ENCODE data around the gene UAP1. TPM values are rescaled to one million over a fixed set of nuclear protein-coding genes. Genes with fewer than 3 reads are reported as not detected.

The UAP1 gene
- total and polyA plus RNA-seq, 2 donors (not counting 1 experiment from before 2014, with no cell fraction given), result 5.3 to 16.4 TPM

DNA sequence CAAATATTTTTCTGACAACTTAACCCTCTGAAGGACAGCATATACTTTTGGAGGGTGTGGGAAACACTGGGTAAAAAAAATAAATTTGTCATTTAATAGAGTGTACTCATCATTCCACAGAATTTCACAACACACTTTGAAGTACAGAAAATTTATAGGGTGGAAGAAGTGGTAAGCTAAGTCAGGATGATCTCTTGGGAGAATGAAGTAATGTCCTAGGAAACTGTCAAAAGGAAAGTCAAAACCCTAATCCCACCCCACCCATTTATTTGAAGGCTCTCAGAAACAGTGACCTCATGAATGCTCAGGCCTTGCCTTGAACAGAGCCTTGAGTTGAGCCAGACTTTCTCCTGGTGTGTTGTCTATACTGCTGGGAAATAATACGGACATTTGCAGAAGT is 7.3 kb upstream of the UAP1 start:
- CTCF ChIA-PET, result no interaction called here

DNA sequence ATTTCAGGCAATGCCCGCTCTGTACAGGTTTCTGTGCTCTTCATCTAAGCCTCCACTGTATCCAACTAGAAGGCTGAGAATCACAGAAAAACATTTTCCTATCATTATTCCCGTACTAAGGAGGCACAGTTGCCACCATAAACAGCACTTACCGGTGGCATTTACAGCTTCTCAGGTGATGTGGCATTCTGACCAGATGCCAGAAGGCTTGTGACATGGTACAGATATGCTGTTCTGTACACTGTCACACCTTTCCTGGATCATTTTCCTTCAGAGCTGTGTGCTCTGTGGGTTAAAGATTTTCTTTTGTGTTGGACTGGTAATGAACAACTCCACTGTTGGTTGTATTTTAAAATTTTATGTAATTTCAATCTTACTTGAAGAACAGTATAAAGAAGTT is 4.0 kb upstream of the UAP1 start:
- Histone ChIP-seq H2AFZ (ENCODE audit: insufficient read depth, low read depth, low read length, poor library complexity, severe bottlenecking) (no peak overlapping the region), H3K9ac (ENCODE audit: low read length) (no peak overlapping the region), H3K4me1 (ENCODE audit: control insufficient read depth in 2 of 2, insufficient read depth in 2 of 2, low read length in 2 of 2) (peaks cover 11 to 14% of the 10 kb centered on the region in 2 donors), H3K36me3 (replicated peaks in 1 of 2; ENCODE audit: control extremely low read depth in 1 of 2, control insufficient read depth in 1 of 2, extremely low read depth in 1 of 2, insufficient read depth in 2 of 2, low read length in 1 of 2) (no peaks in the 10 kb centered on the region), H3K27ac (ENCODE audit: low read length in 2 of 2) (no peak overlapping the region), H3K79me2 (ENCODE audit: control insufficient read depth, insufficient read depth, low read length) (no peaks in the 10 kb centered on the region), H3K4me2 (replicated peaks; ENCODE audit: low read depth, low read length, poor library complexity, severe bottlenecking) (no peak overlapping the region), H3K27me3 (replicated peaks in 1 of 4; ENCODE audit: control extremely low read depth in 1 of 4, control insufficient read depth in 3 of 4, insufficient read depth in 4 of 4, low read length in 3 of 4) (peaks cover 0 to 5% (median 0%) of the 10 kb centered on the region in 4 experiments), H4K20me1 (ENCODE audit: control insufficient read depth, insufficient read depth, low read length, poor library complexity, severe bottlenecking) (no peaks in the 10 kb centered on the region), H3K4me3 (ENCODE audit: control extremely low read depth in 1 of 5, extremely low read depth in 1 of 5, insufficient read depth in 1 of 5, low read depth in 2 of 5, low read length in 4 of 5) (no peak overlapping the region), H3K9me3 (ENCODE audit: control extremely low read depth in 1 of 3, control insufficient read depth in 2 of 3, insufficient read depth in 1 of 3, low read length in 2 of 3) (no peaks in the 10 kb centered on the region)
- WGBS (ENCODE audit: insufficient coverage), result 100% methylated on average over 1 of the region's 3 CpGs
- intact Hi-C loops (cut with micrococcal nuclease), result no loop called here
- Mint-ChIP-seq H3K27me3 (no peaks in the 10 kb centered on the region), H3K4me3 (no peak overlapping the region), H3K9me3 (ENCODE audit: insufficient read depth) (no peaks in the 10 kb centered on the region), H3K4me1 (peaks cover 18% of the 10 kb centered on the region), H3K27ac (no peak overlapping the region)
- ChIA-PET POLR2A (no interaction called here), CTCF (no interaction called here)
- TF ChIP-seq EZH2 (IDR thresholded peaks at IDR 0.05; ENCODE audit: borderline replicate concordance, insufficient read depth, low read depth, low read length, poor library complexity, severe bottlenecking) (no peak), CTCF (IDR thresholded peaks at IDR 0.05) (no peak)
- no peak for ATAC-seq (ENCODE audit: low read depth)
- no peak for DNase-seq

More for the DNA sequence above, 7.3 kb upstream of the UAP1 start:
- Histone ChIP-seq H3K79me2 (ENCODE audit: control insufficient read depth, insufficient read depth, low read length) (no peaks in the 10 kb centered on the region), H2AFZ (ENCODE audit: insufficient read depth, low read depth, low read length, poor library complexity, severe bottlenecking) (no peak overlapping the region), H3K9me3 (ENCODE audit: control extremely low read depth in 1 of 3, control insufficient read depth in 2 of 3, insufficient read depth in 1 of 3, low read length in 2 of 3) (no peaks in the 10 kb centered on the region), H3K4me2 (replicated peaks; ENCODE audit: low read depth, low read length, poor library complexity, severe bottlenecking) (no peak overlapping the region), H4K20me1 (ENCODE audit: control insufficient read depth, insufficient read depth, low read length, poor library complexity, severe bottlenecking) (no peaks in the 10 kb centered on the region), H3K27me3 (replicated peaks in 1 of 4; ENCODE audit: control extremely low read depth in 1 of 4, control insufficient read depth in 3 of 4, insufficient read depth in 4 of 4, low read length in 3 of 4) (peaks cover 0 to 5% (median 0%) of the 10 kb centered on the region in 4 experiments), H3K27ac (ENCODE audit: low read length in 2 of 2) (no peak overlapping the region), H3K4me3 (ENCODE audit: control extremely low read depth in 1 of 5, extremely low read depth in 1 of 5, insufficient read depth in 1 of 5, low read depth in 2 of 5, low read length in 4 of 5) (no peak overlapping the region), H3K4me1 (ENCODE audit: control insufficient read depth in 2 of 2, insufficient read depth in 2 of 2, low read length in 2 of 2) (no peaks in the 10 kb centered on the region), H3K9ac (ENCODE audit: low read length) (no peak overlapping the region), H3K36me3 (replicated peaks in 1 of 2; ENCODE audit: control extremely low read depth in 1 of 2, control insufficient read depth in 1 of 2, extremely low read depth in 1 of 2, insufficient read depth in 2 of 2, low read length in 1 of 2) (no peaks in the 10 kb centered on the region)
- H3K9me3 Mint-ChIP-seq (ENCODE audit: insufficient read depth), result no peaks in the 10 kb centered on the region
- DNase-seq (no peak), ATAC-seq (ENCODE audit: low read depth) (no peak)
- TF ChIP-seq CTCF (IDR thresholded peaks at IDR 0.05) (no peak), EZH2 (IDR thresholded peaks at IDR 0.05; ENCODE audit: borderline replicate concordance, insufficient read depth, low read depth, low read length, poor library complexity, severe bottlenecking) (no peak)
- 100% methylated on average over 1 of the region's 1 CpG for WGBS (ENCODE audit: insufficient coverage)
- H3K27me3 Mint-ChIP-seq, result no peaks in the 10 kb centered on the region
- no peak overlapping the region for H3K27ac Mint-ChIP-seq
- no peak overlapping the region for H3K4me3 Mint-ChIP-seq
- H3K4me1 Mint-ChIP-seq, result no peaks in the 10 kb centered on the region
- intact Hi-C loops (cut with micrococcal nuclease), result no loop called here
- POLR2A ChIA-PET, result no interaction called here
